ENCODE data around the gene FANCE. TPM values are rescaled to one million over a fixed set of nuclear protein-coding genes. Genes with fewer than 3 reads are reported as not detected.

The FANCE gene
- polyA plus RNA-seq, 1 experiment = 7.0 TPM

GRCh38 chr6:35468980-35469750, 17.0 kb downstream of the FANCE start:
- no peak for DNase-seq (ENCODE audit: low read depth, low spot score)
- H3K9me3 ChIP-seq (ENCODE audit: control insufficient read depth, insufficient read depth, low read length) = no peaks in the 10 kb centered on the region; the same call in 1 of the 2 replicates
- ChIA-PET POLR2A (interaction anchor here (0.6 to 2.7 kb wide), 7 partner anchors 12 to 151 kb away, joined by 3 to 7 read pairs (median 4); partner anchors contain the start of gene TEAD3), CTCF (interaction anchor here (0.6 to 4.2 kb wide), 11 partner anchors 8 to 271 kb away, joined by 3 to 43 read pairs (median 3); partner anchors contain the start of gene PPARD)
- TF ChIP-seq, protein P1, sequence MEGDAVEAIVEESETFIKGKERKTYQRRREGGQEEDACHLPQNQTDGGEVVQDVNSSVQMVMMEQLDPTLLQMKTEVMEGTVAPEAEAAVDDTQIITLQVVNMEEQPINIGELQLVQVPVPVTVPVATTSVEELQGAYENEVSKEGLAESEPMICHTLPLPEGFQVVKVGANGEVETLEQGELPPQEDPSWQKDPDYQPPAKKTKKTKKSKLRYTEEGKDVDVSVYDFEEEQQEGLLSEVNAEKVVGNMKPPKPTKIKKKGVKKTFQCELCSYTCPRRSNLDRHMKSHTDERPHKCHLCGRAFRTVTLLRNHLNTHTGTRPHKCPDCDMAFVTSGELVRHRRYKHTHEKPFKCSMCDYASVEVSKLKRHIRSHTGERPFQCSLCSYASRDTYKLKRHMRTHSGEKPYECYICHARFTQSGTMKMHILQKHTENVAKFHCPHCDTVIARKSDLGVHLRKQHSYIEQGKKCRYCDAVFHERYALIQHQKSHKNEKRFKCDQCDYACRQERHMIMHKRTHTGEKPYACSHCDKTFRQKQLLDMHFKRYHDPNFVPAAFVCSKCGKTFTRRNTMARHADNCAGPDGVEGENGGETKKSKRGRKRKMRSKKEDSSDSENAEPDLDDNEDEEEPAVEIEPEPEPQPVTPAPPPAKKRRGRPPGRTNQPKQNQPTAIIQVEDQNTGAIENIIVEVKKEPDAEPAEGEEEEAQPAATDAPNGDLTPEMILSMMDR (IDR thresholded peaks at IDR 0.05; ENCODE audit: low read depth, low read length) = no peak
- peak overlapping the region; percentile 86 for H3K27ac ChIP-seq (ENCODE audit: low read depth, low read length)
- H3K27me3 ChIP-seq (ENCODE audit: control insufficient read depth, insufficient read depth, low read length) = no peaks in the 10 kb centered on the region
- peak overlapping the region; percentile 93 for H3K4me3 ChIP-seq (ENCODE audit: low read depth, low read length)

GRCh38 chr6:35469751-35470662, 17.9 kb downstream of the FANCE start:
- POLR2A ChIA-PET = interaction anchor here (1.0 to 2.7 kb wide), 6 partner anchors 20 to 152 kb away, joined by 3 to 13 read pairs (median 6); partner anchors contain the start of gene TEAD3
- H3K9me3 ChIP-seq (ENCODE audit: control insufficient read depth, insufficient read depth, low read length) = no peaks in the 10 kb centered on the region; the same call in 1 of the 2 replicates
- no peak for DNase-seq (ENCODE audit: low read depth, low spot score)
- H3K4me3 ChIP-seq (ENCODE audit: low read depth, low read length) = peak overlapping the region; percentile 93
- peak overlapping the region; percentile 40 for H3K27ac ChIP-seq (ENCODE audit: low read depth, low read length)
- H3K27me3 ChIP-seq (ENCODE audit: control insufficient read depth, insufficient read depth, low read length) = no peaks in the 10 kb centered on the region
- CTCF ChIA-PET = interaction anchor here (0.6 to 0.8 kb wide), 2 partner anchors 8 to 128 kb away, joined by 3 to 4 read pairs; no protein-coding TSS in a partner anchor
- TF ChIP-seq, protein P1 (IDR thresholded peaks at IDR 0.05; ENCODE audit: low read depth, low read length) = no peak

DNA sequence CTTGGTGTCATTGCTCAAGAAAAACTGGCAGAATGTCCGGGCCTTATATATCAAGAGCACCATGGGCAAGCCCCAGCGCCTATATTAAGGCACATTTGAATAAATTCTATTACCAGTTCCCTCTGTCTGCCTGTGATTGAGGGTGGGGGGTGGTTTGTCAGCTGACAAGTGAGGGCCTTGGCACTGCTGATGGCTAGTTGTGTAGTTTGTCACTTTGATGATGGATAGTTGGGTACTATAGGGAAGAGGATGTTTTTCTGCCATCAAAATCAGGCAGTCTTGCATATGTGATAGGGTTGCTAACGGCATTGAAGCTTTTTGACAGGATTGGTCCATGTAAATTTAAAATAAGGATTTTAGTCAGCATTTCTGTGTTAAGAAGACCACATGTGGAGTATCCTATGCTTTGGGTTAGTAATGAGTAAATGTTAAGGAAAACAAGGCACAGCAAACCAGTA, 18.6 kb downstream of the FANCE start:
- DNase-seq (ENCODE audit: low read depth, low spot score) = no peak
- H3K27me3 ChIP-seq (ENCODE audit: control insufficient read depth, insufficient read depth, low read length) = no peaks in the 10 kb centered on the region
- H3K27ac ChIP-seq (ENCODE audit: low read depth, low read length) = no peak overlapping the region
- H3K4me3 ChIP-seq (ENCODE audit: low read depth, low read length) = peak overlapping the region; percentile 93
- ChIA-PET CTCF (interaction anchor here (0.6 to 0.8 kb wide), 2 partner anchors 129 to 152 kb away, joined by 3 read pairs; no protein-coding TSS in a partner anchor), POLR2A (interaction anchor here (1.1 to 1.8 kb wide), 5 partner anchors 19 to 257 kb away, joined by 4 to 13 read pairs (median 6); partner anchors contain the start of genes PPARD and TEAD3)
- H3K9me3 ChIP-seq (ENCODE audit: control insufficient read depth, insufficient read depth, low read length) = no peaks in the 10 kb centered on the region; the same call in 1 of the 2 replicates
- TF ChIP-seq, protein P1 (IDR thresholded peaks at IDR 0.05; ENCODE audit: low read depth, low read length) = no peak

DNA sequence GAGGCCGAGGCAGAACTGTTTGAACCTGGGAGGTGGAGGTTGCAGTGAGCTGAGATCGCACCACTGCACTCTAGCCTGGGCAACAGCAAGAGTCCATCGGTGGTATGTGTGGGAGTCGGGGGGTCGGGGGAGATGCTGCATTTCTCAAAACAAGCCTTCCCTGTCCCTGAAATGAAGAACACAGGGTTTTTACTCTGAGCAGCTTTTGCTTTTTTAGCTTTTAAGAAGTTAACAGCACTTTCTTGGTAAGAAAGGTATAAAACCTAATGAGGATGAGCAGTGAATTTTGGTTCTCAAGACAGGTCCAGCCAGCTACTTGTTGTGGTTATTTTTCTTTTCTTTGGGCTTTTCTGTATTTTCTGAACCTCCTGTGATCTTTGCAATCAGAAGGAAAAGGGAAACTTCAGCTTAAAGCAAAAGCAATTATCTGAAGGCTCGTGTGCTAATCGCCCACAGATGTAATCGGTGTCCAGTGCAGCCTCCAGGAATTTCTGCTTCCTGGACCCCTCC, 19.8 kb downstream of the FANCE start:
- Histone ChIP-seq H3K27ac (ENCODE audit: low read depth, low read length) (peak overlapping the region; percentile 24), H3K4me3 (ENCODE audit: low read depth, low read length) (0 out of 2 replicates have a peak overlapping the region, but pooled peaks have one; percentile 10), H3K9me3 (ENCODE audit: control insufficient read depth, insufficient read depth, low read length) (no peaks in the 10 kb centered on the region; the same call in 1 of the 2 replicates), H3K27me3 (ENCODE audit: control insufficient read depth, insufficient read depth, low read length) (no peaks in the 10 kb centered on the region)
- POLR2A ChIA-PET = interaction anchor here (0.6 to 1.8 kb wide), 10 partner anchors 13 to 256 kb away, joined by 3 to 13 read pairs (median 4); partner anchors contain the start of genes DEF6, PPARD and TEAD3
- TF ChIP-seq, protein P1 (IDR thresholded peaks at IDR 0.05; ENCODE audit: low read depth, low read length) = no peak
- no peak for DNase-seq (ENCODE audit: low read depth, low spot score)
- CTCF ChIA-PET = interaction anchor here (1.0 kb wide), 2 partner anchors 130 to 265 kb away, joined by 3 read pairs; no protein-coding TSS in a partner anchor
